ENCODE results near the gene SUMF1.

Gene SUMF1

DNA sequence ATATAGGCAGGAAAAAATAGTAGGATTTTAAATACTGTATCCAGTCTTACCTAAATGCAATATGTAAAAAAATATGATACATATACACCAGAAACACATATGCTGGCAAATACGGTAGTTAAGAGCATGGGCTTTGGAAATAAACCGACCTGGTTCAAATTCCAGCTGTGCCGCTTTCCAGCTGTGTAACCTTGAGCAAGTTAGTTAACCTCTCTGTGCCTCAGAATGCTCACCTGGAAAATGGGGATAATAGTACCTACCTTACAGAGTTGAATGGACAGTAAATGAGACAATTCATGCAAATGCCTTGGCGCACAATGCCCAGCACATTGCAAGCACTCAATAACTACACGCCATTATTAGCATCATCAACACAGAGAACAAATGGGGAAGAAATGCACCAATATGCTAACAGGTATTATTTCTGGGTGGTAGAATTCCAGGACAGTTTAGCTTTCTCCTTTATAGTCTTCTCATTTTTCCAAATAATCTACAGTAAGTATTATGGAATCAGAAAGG is 50.6 kb downstream of the SUMF1 start:
- DNase-seq (ENCODE audit: low read depth) = no peak

DNA sequence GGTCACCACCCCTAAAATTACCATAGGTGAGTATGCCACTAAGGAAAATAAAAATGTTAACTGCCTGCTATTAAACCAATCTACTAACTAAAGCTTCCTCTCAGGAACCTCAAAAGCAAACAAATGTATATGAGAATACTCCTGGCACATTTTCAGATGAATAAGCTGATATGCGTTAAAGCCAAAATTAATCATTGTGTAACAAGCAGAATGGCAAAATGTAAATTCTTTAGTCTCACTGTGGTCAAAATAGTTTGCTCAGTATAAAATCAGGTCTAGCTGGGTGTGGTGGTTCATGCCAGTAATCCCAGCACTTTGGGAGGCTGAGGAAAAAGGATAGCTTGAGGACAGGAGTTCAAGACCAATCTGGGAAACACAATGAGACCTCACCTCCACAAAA is 53.6 kb downstream of the SUMF1 start:
- DNase-seq (ENCODE audit: low read depth) = no peak

GRCh38 chr3:4411833-4412232 is 55.2 kb downstream of the SUMF1 start:
- no peak for DNase-seq (ENCODE audit: low read depth)

DNA sequence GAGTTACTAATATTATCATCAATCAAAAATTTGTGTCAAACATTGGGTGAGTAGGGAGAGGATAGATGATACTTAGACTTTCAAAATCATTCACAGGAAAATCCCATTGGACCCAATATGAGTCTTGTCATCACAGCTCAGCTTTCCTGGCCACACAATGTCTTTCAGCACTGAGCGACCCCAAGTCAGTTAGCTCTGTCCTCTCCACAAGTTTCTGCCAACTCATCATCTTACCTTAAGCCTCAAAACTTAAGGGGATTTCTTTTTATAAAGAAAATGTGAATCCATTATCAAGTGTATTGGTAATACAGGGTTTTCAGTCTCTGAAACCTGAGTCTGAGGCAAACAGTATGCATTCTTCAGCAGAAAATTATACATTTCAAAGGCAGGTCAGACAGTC is 55.8 kb downstream of the SUMF1 start:
- DNase-seq (ENCODE audit: low read depth) = no peak

- DNase-seq (ENCODE audit: low read depth) = no peak
Observed at GRCh38 chr3:4410606-4411005, 56.5 kb downstream of the SUMF1 start.

DNA sequence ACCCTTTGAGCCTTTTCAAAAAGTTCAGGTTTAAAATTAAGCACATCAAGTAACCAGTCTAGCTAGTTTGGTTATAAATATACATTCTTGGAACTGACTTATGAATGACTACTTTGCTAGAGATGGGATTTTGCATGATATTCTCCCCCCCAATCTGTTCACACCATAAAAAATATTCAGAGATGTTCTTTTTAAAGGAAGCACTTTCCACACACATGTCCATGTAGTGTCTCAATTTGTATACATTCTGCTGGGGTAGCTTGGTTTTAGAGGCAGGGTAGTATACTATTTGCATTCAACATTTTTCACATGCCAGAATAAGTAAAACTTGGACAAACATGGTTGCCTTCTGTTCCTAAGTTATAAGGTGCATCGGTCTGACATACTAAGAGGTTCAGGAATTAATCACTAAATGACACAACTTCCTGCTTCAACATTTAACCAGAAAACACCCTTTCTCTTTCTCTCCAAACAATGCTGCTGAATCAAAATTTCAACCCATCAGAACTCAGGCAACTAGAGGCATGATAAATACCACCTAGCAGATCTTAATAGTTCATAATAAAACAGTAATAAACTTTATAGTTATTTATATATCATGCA is 57.0 kb downstream of the SUMF1 start:
- no peak for DNase-seq (ENCODE audit: low read depth)

DNA sequence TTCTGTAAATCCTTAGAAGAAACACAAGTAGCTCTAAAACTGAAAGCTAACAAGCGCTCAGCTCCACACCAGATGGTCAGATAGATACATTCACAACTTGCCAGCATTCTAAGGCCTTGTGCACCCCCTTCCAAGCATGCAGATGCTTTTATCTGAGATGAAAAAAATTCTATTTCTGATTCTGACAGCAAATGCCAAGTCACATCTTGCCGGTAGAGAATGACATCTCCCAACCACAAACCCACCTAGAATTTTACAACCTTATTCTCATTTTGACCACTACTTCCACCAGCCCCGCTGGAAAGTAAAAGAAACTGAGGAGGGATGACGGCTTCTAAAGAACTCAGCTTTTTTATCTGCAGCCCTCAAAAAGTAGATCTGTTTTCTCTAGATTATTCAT is 57.7 kb downstream of the SUMF1 start:
- DNase-seq (ENCODE audit: low read depth) = no peak

GRCh38 chr3:4408958-4409357 is 58.1 kb downstream of the SUMF1 start:
- no peak for DNase-seq (ENCODE audit: low read depth)

DNA sequence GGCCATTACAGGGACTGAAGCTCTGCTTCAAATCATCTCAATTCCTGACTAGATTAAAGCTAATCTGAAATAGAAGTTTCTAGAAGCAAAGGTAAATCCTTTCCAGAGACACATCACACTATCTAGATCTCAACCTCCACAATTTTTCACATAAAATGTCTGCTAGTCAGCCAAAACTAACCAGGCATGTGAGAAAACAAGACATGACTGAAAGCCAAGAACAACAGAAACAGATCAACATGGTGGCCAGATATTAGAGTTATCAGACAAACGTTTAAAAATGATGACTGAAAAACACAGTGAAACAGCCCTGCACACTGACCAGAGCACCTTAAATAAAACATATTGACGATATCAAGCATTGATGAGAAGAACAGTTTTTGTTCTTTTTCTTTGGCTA is 59.1 kb downstream of the SUMF1 start:
- no peak for DNase-seq (ENCODE audit: low read depth)

DNA sequence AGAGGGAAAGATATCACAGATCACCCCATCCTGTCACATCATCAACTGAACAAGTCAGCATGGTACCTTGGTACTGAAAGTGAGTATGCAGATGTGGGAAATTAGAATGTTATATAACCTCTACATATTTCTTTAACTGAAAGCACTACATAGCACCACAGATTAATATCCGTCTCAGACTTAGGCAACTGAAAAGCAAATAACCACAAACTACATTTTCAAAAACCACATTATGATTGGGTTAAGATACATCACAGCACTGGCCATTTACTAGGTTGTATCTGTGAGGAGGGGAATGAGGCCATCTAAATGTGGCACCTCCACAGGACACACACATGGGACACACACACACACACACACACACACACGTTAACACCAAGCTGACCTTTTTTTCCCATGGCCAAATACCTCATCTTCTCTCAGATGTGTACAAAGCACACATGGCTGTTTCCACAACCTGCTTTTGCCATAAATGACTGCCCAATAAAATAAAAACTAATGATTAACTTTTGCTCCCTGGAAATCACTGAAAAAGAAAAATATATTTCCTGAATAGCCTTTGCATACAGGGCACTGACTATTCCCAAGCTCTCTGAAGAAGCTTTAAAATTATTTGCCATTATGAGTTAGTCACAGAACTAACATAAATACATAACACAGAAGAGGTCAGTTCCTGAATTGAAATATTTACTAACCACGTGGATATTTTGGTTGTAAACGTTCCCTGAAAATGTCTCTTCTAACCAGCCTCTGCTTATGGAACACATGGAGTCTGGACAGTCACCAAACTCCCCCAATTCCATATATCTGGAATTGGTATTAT is 60.1 kb downstream of the SUMF1 start:
- no peak for DNase-seq (ENCODE audit: low read depth)

DNA sequence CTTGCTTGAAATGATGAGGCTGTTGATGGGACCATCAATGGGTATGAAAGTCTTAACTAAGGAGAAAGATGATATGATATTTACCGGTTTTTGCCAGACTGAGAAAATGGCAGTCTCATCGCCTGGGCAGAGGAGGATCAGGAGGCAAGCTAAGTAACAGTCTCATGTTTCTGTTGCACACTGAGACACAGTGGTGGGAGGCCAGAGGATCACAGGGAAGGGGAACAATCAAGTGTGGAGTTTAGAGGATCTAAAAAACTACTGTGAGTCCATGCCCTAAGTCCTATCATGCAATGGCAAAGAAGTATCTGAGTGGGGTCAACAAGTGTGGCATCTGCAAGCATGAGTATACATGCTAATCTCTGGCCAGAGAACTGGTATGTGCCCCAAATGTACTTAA is 62.2 kb downstream of the SUMF1 start:
- no peak for DNase-seq (ENCODE audit: low read depth)

- DNase-seq (ENCODE audit: low read depth) = no peak
Observed at GRCh38 chr3:4401441-4401840, 65.6 kb downstream of the SUMF1 start.

- no peak for DNase-seq (ENCODE audit: low read depth)
Observed at GRCh38 chr3:4399476-4399875, 67.6 kb downstream of the SUMF1 start.

- DNase-seq (ENCODE audit: low read depth) = no peak
Observed at GRCh38 chr3:4398941-4399245, 68.2 kb downstream of the SUMF1 start.

GRCh38 chr3:4398120-4398940 is 68.7 kb downstream of the SUMF1 start:
- no peak for DNase-seq (ENCODE audit: low read depth)

- no peak for DNase-seq (ENCODE audit: low read depth)
Observed at GRCh38 chr3:4397466-4397865, 69.6 kb downstream of the SUMF1 start.

GRCh38 chr3:4396542-4396941 is 70.5 kb downstream of the SUMF1 start:
- no peak for DNase-seq (ENCODE audit: low read depth)

GRCh38 chr3:4396006-4396405 is 71.1 kb downstream of the SUMF1 start:
- DNase-seq (ENCODE audit: low read depth) = no peak

GRCh38 chr3:4395448-4395847 is 71.6 kb downstream of the SUMF1 start:
- no peak for DNase-seq (ENCODE audit: low read depth)

- no peak for DNase-seq (ENCODE audit: low read depth)
Observed at GRCh38 chr3:4394567-4394966, 72.5 kb downstream of the SUMF1 start.

DNA sequence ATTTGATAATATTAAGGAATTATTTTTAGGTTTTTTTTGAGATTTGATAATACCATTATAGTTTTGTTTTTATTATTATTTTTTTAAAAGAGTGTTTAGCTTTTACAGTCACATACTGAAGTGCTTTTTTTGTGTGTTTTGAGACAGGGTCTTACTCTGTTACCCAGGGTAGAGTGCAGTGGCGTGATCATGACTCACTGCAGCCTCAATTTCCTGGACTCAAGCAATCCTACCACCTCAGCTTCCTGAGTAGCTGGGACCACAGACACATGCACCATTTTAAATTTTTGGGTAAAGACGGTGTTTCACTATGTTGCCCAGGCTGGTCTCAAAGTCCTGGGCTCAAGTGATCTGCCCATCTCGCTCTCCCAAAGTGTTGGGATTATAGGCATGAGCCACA is 73.0 kb downstream of the SUMF1 start:
- DNase-seq (ENCODE audit: low read depth) = no peak

DNA sequence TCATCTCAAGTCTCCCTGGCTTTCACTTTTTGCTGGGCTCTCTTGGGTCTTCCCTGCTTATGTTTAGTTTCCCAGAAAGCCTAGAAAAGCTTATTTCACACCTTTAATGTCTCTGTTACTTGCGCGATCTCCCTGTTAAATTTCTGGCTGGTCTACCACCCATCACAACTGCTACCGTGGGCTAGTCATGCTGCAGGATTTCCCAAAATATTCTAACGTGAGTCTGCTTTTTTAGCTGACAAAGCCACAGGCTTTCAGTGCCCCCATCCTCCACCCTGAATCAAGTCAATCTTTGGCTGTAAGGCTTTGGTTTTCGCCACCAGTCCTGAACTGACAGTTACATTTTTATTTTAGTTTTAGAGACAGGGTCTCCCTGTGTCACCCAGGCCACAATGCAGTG is 74.1 kb downstream of the SUMF1 start:
- DNase-seq (ENCODE audit: low read depth) = no peak

Data from CMK (cell line).